AG04450 (cell line): ENCODE measurements around the gene PHLDA3. TPM values are rescaled to one million over a fixed set of nuclear protein-coding genes. Genes with fewer than 3 reads are reported as not detected.

Source experiments
- CTCF ChIA-PET: fragments of 300-600, 350-600 bp; formaldehyde crosslinking; extraction: SDS; loops from one replicate; lab custom pipeline; 2022; ENCODE audit warnings: antibody characterized with exemption, inconsistent platforms; lab: Charles Lee
- POLR2A ChIA-PET: fragments of 350-600 bp; formaldehyde crosslinking; extraction: SDS; loops from one replicate; lab custom pipeline; 2021; ENCODE audit warnings: antibody characterized with exemption, inconsistent platforms; lab: Yijun Ruan, JAX
- DNase-seq: peaks from one replicate; pipeline ENCODE4 v3.0.0-alpha.2; 2011; ENCODE audit warnings: low read depth, low spot score
- H3K27ac ChIP-seq: one replicate; pipeline ENCODE4 v1.5.1; 2012; ENCODE audit warnings: low read depth, low read length, control low read depth
- H3K27me3 ChIP-seq: one replicate; pipeline ENCODE4 v1.6.0; 2012; ENCODE audit warnings: low read length; ENCODE audit not compliant: control insufficient read depth, insufficient read depth
- H3K4me3 ChIP-seq: 2 replicates; pipeline ENCODE4 v1.5.1; 2011; ENCODE audit warnings: mild to moderate bottlenecking, low read depth, low read length, control low read depth
- H3K9me3 ChIP-seq: 2 replicates; pipeline ENCODE4 v1.5.1; 2012; ENCODE audit warnings: low read length; ENCODE audit not compliant: control insufficient read depth, insufficient read depth
- polyA plus RNA-seq: library from polyadenylated mRNA; depleted of rRNA; stranded (reverse); fragments of >200 nt; gene quantifications from 2 replicates; pipeline ENCODE4 v1.2.3, GENCODE V29; 2011
- TF ChIP-seq, protein P1 (sequence below): IDR thresholded peaks from 2 replicates; pipeline ENCODE4 v1.5.1; 2011; ENCODE audit warnings: low read depth, low read length, control low read depth, inconsistent platforms

The PHLDA3 gene
- polyA plus RNA-seq, 1 experiment = 58.9 TPM

DNA sequence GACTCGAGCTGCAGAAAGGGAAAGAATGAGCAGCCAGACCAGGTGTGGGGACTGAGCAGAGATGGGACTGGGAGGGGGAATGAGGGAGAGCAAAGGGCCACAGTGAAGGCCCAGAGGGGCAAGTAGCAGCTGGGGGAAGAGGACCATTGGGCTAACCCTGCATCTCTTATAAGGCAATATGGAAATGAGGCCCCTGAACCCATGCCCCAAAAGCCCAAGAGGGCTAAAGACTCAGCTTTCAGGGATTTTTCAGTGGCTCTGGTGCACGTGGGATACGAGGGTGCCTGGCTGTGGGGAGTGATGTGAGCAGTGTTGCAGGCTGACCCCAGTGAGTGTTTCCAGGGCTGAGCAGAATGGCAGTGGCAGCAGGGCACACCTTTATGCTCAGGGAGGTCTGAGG, 47.0 kb downstream of the PHLDA3 start:
- no peak overlapping the region for H3K27ac ChIP-seq
- ChIA-PET POLR2A (no interaction called here), CTCF (interaction anchor here (0.8 to 1.0 kb wide), 2 partner anchors 13 to 37 kb away, joined by 3 read pairs; no protein-coding TSS in a partner anchor)
- H3K9me3 ChIP-seq = peaks cover 8% of the 10 kb centered on the region
- no peak for DNase-seq
- peaks cover 35% of the 10 kb centered on the region for H3K27me3 ChIP-seq
- TF ChIP-seq, protein P1, sequence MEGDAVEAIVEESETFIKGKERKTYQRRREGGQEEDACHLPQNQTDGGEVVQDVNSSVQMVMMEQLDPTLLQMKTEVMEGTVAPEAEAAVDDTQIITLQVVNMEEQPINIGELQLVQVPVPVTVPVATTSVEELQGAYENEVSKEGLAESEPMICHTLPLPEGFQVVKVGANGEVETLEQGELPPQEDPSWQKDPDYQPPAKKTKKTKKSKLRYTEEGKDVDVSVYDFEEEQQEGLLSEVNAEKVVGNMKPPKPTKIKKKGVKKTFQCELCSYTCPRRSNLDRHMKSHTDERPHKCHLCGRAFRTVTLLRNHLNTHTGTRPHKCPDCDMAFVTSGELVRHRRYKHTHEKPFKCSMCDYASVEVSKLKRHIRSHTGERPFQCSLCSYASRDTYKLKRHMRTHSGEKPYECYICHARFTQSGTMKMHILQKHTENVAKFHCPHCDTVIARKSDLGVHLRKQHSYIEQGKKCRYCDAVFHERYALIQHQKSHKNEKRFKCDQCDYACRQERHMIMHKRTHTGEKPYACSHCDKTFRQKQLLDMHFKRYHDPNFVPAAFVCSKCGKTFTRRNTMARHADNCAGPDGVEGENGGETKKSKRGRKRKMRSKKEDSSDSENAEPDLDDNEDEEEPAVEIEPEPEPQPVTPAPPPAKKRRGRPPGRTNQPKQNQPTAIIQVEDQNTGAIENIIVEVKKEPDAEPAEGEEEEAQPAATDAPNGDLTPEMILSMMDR = no peak
- H3K4me3 ChIP-seq = no peak overlapping the region

DNA sequence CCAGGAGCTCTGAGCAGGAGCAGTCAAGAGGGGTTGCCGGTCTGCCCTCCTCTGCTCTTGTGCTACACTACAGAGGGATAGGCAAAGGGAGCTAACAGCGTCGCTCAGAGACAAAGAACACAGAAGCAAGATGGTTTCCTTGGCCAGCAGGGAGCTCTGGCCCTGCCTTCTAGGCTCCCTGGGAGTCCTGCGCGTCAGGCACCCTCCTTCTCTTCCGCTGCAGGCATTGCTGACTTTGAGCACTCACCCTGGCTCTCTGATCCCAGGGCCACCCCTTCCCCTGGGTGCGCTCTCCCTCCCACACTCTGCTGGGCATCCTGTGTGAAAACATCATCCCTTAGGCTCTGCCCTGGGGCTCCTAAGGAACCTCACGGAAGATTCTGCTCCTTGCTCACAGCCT, 47.9 kb downstream of the PHLDA3 start:
- H3K9me3 ChIP-seq = peaks cover 8% of the 10 kb centered on the region
- H3K4me3 ChIP-seq = no peak overlapping the region
- peaks cover 42% of the 10 kb centered on the region for H3K27me3 ChIP-seq
- ChIA-PET CTCF (interaction anchor here (0.8 to 1.2 kb wide), 4 partner anchors 10 to 36 kb away, joined by 3 to 5 read pairs (median 4); no protein-coding TSS in a partner anchor), POLR2A (no interaction called here)
- DNase-seq = no peak
- H3K27ac ChIP-seq = no peak overlapping the region
- TF ChIP-seq, protein P1 = no peak

DNA sequence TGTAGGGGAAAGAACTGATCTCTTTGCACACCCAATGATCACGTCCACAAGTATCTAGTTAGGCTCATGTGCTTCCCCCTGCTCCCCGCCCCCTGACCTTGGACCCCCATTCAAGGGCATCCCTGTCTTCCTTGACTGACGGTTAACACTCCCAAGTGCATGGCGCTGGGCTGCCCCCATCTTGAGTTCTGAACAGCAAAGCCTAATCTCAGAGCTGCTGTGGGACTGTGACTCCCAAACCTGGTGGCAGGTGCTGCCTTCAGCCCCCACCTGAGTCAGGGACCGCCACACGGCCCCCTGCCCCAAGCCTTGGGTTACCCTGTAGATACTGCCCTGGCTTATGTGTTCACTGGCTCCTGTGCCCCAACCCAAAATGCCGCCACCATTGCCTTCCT, 48.4 kb downstream of the PHLDA3 start:
- H3K9me3 ChIP-seq = peaks cover 11% of the 10 kb centered on the region
- ChIA-PET CTCF (interaction anchor here (0.9 to 1.2 kb wide), 2 partner anchors 10 to 15 kb away, joined by 4 to 5 read pairs; no protein-coding TSS in a partner anchor), POLR2A (no interaction called here)
- no peak for DNase-seq
- no peak overlapping the region for H3K27ac ChIP-seq
- H3K4me3 ChIP-seq = no peak overlapping the region
- TF ChIP-seq, protein P1 = no peak
- H3K27me3 ChIP-seq = peaks cover 45% of the 10 kb centered on the region

DNA sequence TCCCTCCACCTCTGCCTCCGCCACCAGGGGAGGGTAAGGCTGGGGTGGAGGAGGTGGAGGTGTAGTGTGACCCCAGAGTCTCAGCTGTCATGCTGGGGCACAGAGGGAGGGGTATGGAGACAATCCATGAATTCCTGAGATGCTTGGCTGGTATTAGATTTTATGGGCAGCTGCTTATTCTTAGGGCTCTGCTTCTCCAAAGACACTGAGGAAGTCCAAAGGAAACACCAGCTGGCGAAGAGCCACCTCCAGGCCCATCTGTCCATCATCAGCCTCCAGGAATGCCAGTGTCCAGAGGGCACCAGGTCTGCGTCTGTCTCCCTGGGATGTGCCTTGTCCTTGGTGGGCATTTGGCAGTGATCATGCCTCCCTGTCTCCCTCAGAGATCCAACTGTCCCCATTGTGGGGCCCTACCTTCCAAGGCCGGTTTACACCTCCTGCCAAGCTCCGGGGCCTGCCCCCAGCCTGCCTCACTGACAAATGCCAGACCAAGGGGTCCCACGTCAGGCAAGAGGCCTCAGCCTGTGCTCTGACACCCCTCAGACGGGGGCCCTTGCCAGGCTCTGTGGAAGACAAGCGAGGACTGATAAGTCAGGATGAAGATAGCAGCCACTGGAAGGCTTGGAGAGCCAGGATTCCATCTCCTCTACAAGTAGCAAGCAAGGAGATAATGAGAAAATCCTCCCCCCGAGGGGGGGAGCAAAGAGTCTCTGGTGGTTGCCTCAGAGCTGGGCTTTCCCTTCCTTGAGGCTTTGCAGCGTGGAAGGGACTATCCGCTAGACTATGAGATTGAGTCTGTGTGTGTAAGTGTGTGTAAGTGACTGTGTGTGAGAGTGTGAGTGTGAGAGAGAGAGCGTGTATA, 49.0 kb downstream of the PHLDA3 start:
- Histone ChIP-seq H3K27me3 (peaks cover 50% of the 10 kb centered on the region), H3K27ac (no peak overlapping the region), H3K9me3 (peaks cover 16% of the 10 kb centered on the region), H3K4me3 (no peak overlapping the region)
- TF ChIP-seq, protein P1 = no peak
- POLR2A ChIA-PET = no interaction called here
- CTCF ChIA-PET = interaction anchor here (0.9 to 1.2 kb wide), 2 partner anchors 9 to 16 kb away, joined by 4 to 6 read pairs; no protein-coding TSS in a partner anchor
- no peak for DNase-seq

DNA sequence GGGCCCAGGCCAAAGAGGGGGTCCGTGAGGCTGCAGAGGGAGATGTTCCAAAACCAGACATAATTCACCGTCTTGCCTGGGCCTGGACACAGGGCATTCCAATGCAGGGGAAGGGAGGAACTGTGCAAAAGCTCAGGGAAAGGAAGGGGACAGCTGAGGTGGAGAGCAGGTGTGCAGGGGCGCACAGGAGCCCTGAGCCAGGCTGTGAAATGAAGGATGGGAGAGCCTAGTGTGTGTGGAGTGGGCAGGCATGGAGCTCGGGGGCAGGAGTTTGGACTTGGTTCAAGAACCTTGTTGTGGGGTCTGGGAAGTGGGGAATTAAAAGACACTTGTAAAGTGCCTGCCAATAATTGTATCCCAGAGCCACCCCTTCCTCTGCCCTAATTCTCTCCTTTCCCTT, 49.7 kb downstream of the PHLDA3 start:
- Histone ChIP-seq H3K27me3 (peaks cover 50% of the 10 kb centered on the region), H3K9me3 (peaks cover 14% of the 10 kb centered on the region), H3K4me3 (no peak overlapping the region), H3K27ac (no peak overlapping the region)
- POLR2A ChIA-PET = no interaction called here
- CTCF ChIA-PET = interaction anchor here (0.9 kb wide), 1 partner anchor 16 kb away, joined by 6 read pairs; no protein-coding TSS in a partner anchor
- no peak for DNase-seq
- TF ChIP-seq, protein P1 = no peak
